Trophoblast cell (in vitro differentiated cells and primary cell): Measurements from ENCODE around the gene HRH4. TPM values are rescaled to one million over a fixed set of nuclear protein-coding genes. Genes with fewer than 3 reads are reported as not detected.

Experiments
- DNase-seq, 2 donors: peaks; one replicate each; pipeline ENCODE4 v3.0.0-alpha.2; 2016
- H2AFZ ChIP-seq: 2 replicates; pipeline ENCODE4 v1.6.1; 2013; ENCODE audit warnings: low read length, moderate library complexity, mild to moderate bottlenecking; ENCODE audit not compliant: insufficient read depth, poor library complexity
- H2AK5ac ChIP-seq: 2 replicates; pipeline ENCODE4 v1.6.1; 2013; ENCODE audit warnings: mild to moderate bottlenecking, low read length
- H2BK120ac ChIP-seq: 2 replicates; pipeline ENCODE4 v1.6.1; 2013; ENCODE audit warnings: low read length, mild to moderate bottlenecking, moderate library complexity; ENCODE audit not compliant: insufficient read depth, poor library complexity
- H2BK12ac ChIP-seq: 2 replicates; pipeline ENCODE4 v1.6.1; 2013; ENCODE audit warnings: mild to moderate bottlenecking, low read length, moderate library complexity
- H2BK5ac ChIP-seq: 2 replicates; pipeline ENCODE4 v1.6.1; 2013; ENCODE audit warnings: low read length, low read depth, moderate library complexity, mild to moderate bottlenecking; ENCODE audit not compliant: poor library complexity
- H3K14ac ChIP-seq: 2 replicates; pipeline ENCODE4 v1.6.1; 2013; ENCODE audit warnings: mild to moderate bottlenecking, low read length
- H3K18ac ChIP-seq: 2 replicates; pipeline ENCODE4 v1.6.1; 2013; ENCODE audit warnings: mild to moderate bottlenecking, low read length
- H3K23ac ChIP-seq: 2 replicates; pipeline ENCODE4 v1.6.1; 2013; ENCODE audit warnings: low read length
- H3K27ac ChIP-seq: 2 replicates; pipeline ENCODE4 v1.5.1; 2013; ENCODE audit warnings: low read depth, mild to moderate bottlenecking, inconsistent platforms, low read length, moderate library complexity
- H3K27me3 ChIP-seq: 2 replicates; pipeline ENCODE4 v1.6.1; 2013; ENCODE audit warnings: inconsistent platforms, mild to moderate bottlenecking, low read length, moderate library complexity; ENCODE audit not compliant: insufficient read depth
- H3K36me3 ChIP-seq, 2 experiments: 1 replicate in 1 of 2; 2 replicates in 1 of 2; pipeline ENCODE4 v1.6.1; 2013; ENCODE audit warnings: low read length in 2 of 2, mild to moderate bottlenecking in 2 of 2, moderate library complexity in 1 of 2; ENCODE audit not compliant: insufficient read depth in 2 of 2, control insufficient read depth in 1 of 2
- H3K4ac ChIP-seq: 2 replicates; pipeline ENCODE4 v1.6.1; 2013; ENCODE audit warnings: low read depth, mild to moderate bottlenecking, low read length, moderate library complexity
- H3K4me1 ChIP-seq, 2 experiments: 1 replicate in 1 of 2; 2 replicates in 1 of 2; pipeline ENCODE4 v1.6.1; 2013; ENCODE audit warnings: low read length in 2 of 2, mild to moderate bottlenecking in 2 of 2, moderate library complexity in 1 of 2; ENCODE audit not compliant: insufficient read depth in 2 of 2, control insufficient read depth in 1 of 2
- H3K4me2 ChIP-seq: 2 replicates; pipeline ENCODE4 v1.6.1; 2013; ENCODE audit warnings: inconsistent platforms, mild to moderate bottlenecking, low read length, moderate library complexity
- H3K4me3 ChIP-seq: 2 replicates; pipeline ENCODE4 v1.5.1; 2013; ENCODE audit warnings: mild to moderate bottlenecking, low read depth, low read length, inconsistent platforms
- H3K79me1 ChIP-seq: one replicate; pipeline ENCODE4 v1.6.1; 2013; ENCODE audit warnings: low read length
- H3K79me2 ChIP-seq: 2 replicates; pipeline ENCODE4 v1.6.1; 2013; ENCODE audit warnings: low read length, mild to moderate bottlenecking; ENCODE audit not compliant: control insufficient read depth, insufficient read depth, poor library complexity
- H3K9ac ChIP-seq: 2 replicates; pipeline ENCODE4 v1.6.1; 2013; ENCODE audit warnings: mild to moderate bottlenecking, low read length
- H3K9me3 ChIP-seq: 2 replicates; pipeline ENCODE4 v1.6.1; 2013; ENCODE audit warnings: low read depth, mild to moderate bottlenecking, control low read depth, inconsistent platforms, low read length; ENCODE audit not compliant: insufficient read depth
- H4K12ac ChIP-seq: 2 replicates; pipeline ENCODE4 v1.6.1; 2013; ENCODE audit warnings: low read depth, mild to moderate bottlenecking, low read length, moderate library complexity
- H4K8ac ChIP-seq: 2 replicates; pipeline ENCODE4 v1.6.1; 2013; ENCODE audit warnings: low read depth, mild to moderate bottlenecking, low read length, moderate library complexity
- H4K91ac ChIP-seq: one replicate; pipeline ENCODE4 v1.6.1; 2013; ENCODE audit warnings: low read depth, mild to moderate bottlenecking, low read length, moderate library complexity
- WGBS: extraction: QIAGEN DNeasy Blood & Tissue Kit; methylation state at CpG from one replicate; pipeline ENCODE4 v1.1.7; 2013; ENCODE audit warnings: missing lambda C conversion rate; ENCODE audit not compliant: insufficient read length, insufficient coverage; ENCODE audit errors: extremely low coverage; 5-methylcytosine and 5-hydroxymethylcytosine counted together
- polyA plus RNA-seq: library from polyadenylated mRNA; stranded (reverse); fragments of 200-250 nt; gene quantifications from 2 replicates; pipeline ENCODE4 v1.2.3, GENCODE V29; 2013

The HRH4 gene, protein sequence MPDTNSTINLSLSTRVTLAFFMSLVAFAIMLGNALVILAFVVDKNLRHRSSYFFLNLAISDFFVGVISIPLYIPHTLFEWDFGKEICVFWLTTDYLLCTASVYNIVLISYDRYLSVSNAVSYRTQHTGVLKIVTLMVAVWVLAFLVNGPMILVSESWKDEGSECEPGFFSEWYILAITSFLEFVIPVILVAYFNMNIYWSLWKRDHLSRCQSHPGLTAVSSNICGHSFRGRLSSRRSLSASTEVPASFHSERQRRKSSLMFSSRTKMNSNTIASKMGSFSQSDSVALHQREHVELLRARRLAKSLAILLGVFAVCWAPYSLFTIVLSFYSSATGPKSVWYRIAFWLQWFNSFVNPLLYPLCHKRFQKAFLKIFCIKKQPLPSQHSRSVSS
- 0.04 TPM in 1 of 2 replicates, not detected in the other for polyA plus RNA-seq

GRCh38 chr18:24460388-24460787, at the start of gene HRH4:
HRH4 (plus strand) TSS chr18:24460637; CDS start chr18:24460729, 92 bp downstream.
- Histone ChIP-seq H3K4me2 (no peak within 1 kb of the TSS), H4K91ac (no peak within 1 kb of the TSS), H3K4me3 (no peak within 1 kb of the TSS), H2AK5ac (no peak within 1 kb of the TSS), H3K36me3 (no peaks in the 10 kb centered on the region), H2BK120ac (no peak within 1 kb of the TSS), H2BK12ac (no peak within 1 kb of the TSS), H2AFZ (no peak within 1 kb of the TSS), H4K12ac (no peak within 1 kb of the TSS), H3K4me1 (no peaks in the 10 kb centered on the region), H3K27me3 (no peaks in the 10 kb centered on the region), H3K27ac (no peak within 1 kb of the TSS), H3K18ac (no peak within 1 kb of the TSS), H4K8ac (no peak within 1 kb of the TSS), H3K9ac (no peak within 1 kb of the TSS), H3K4ac (no peak within 1 kb of the TSS), H2BK5ac (no peak within 1 kb of the TSS), H3K9me3 (no peaks in the 10 kb centered on the region), H3K23ac (no peak within 1 kb of the TSS), H3K79me2 (no peaks in the 10 kb centered on the region), H3K14ac (no peak within 1 kb of the TSS), H3K79me1 (no peaks in the 10 kb centered on the region)
- no peak for DNase-seq
- WGBS, result no CpG with 5 or more reads among the region's 1 CpG

- Histone ChIP-seq H4K91ac (no peak overlapping the region), H3K79me2 (no peaks in the 10 kb centered on the region), H3K79me1 (no peaks in the 10 kb centered on the region), H4K8ac (no peak overlapping the region), H3K4me2 (no peak overlapping the region), H3K14ac (no peak overlapping the region), H3K27me3 (no peaks in the 10 kb centered on the region), H2BK5ac (no peak overlapping the region), H3K23ac (no peak overlapping the region), H2BK120ac (no peak overlapping the region), H3K36me3 (no peaks in the 10 kb centered on the region), H3K4me3 (no peak overlapping the region), H2AK5ac (no peak overlapping the region), H4K12ac (no peak overlapping the region), H2AFZ (no peak overlapping the region), H3K4me1 (no peaks in the 10 kb centered on the region), H2BK12ac (no peak overlapping the region), H3K27ac (no peak overlapping the region), H3K9me3 (no peaks in the 10 kb centered on the region), H3K4ac (no peak overlapping the region), H3K18ac (no peak overlapping the region), H3K9ac (no peak overlapping the region)
- peak in 1 of 2 donors; percentile 10 for DNase-seq
- no CpG with 5 or more reads among the region's 2 CpGs for WGBS
These were observed 47.3 kb upstream of the HRH4 start for GRCh38 chr18:24413148-24413547.

DNA sequence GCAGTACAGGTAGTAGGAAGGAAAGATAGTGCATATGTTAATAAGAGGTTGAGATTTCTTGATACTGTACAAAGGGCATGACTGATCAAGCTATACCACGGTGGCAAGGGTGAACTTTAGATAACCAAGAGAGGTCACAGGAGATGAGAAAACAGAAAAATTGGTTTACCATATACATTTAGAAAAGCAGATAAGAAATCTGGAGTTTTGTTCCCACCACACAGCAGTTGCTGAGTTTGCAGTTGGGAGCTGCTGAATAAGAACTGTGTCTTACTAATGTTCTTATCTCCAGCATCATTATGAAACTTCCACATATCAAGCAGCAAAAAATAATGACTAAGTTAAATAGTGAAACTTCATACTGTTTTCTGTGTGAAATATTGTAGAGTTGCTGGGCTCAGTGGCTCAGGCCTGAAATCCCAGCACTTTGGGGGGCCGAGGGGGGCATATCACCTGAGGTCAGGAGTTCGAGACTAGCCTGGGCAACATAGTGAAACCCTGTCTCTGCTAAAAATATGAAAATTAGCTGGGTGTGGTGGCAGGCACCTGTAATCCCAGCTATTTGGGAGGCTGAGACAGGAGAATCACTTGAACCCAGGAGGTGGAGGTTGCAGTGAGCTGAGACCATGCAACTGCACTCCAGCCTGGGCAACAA, 46.0 kb upstream of the HRH4 start:
- Histone ChIP-seq H3K4ac (no peak overlapping the region), H3K9me3 (no peaks in the 10 kb centered on the region), H2BK120ac (no peak overlapping the region), H3K9ac (no peak overlapping the region), H3K14ac (no peak overlapping the region), H3K18ac (no peak overlapping the region), H3K79me1 (no peaks in the 10 kb centered on the region), H3K4me1 (no peaks in the 10 kb centered on the region), H3K36me3 (no peaks in the 10 kb centered on the region), H3K23ac (no peak overlapping the region), H3K4me2 (no peak overlapping the region), H3K4me3 (no peak overlapping the region), H2BK5ac (no peak overlapping the region), H3K27ac (no peak overlapping the region), H4K12ac (no peak overlapping the region), H3K27me3 (no peaks in the 10 kb centered on the region), H4K91ac (no peak overlapping the region), H3K79me2 (no peaks in the 10 kb centered on the region), H2AFZ (no peak overlapping the region), H2BK12ac (no peak overlapping the region), H4K8ac (no peak overlapping the region), H2AK5ac (no peak overlapping the region)
- no CpG with 5 or more reads among the region's 3 CpGs for WGBS
- no peak for DNase-seq

GRCh38 chr18:24417480-24417879, 43.0 kb upstream of the HRH4 start:
- Histone ChIP-seq H2AK5ac (no peak overlapping the region), H3K9ac (no peak overlapping the region), H3K9me3 (no peaks in the 10 kb centered on the region), H2BK12ac (no peak overlapping the region), H2AFZ (no peak overlapping the region), H3K36me3 (no peaks in the 10 kb centered on the region), H3K4ac (no peak overlapping the region), H2BK5ac (no peak overlapping the region), H3K79me2 (no peaks in the 10 kb centered on the region), H3K27me3 (no peaks in the 10 kb centered on the region), H3K14ac (no peak overlapping the region), H3K4me3 (no peak overlapping the region), H3K4me1 (no peaks in the 10 kb centered on the region), H3K27ac (no peak overlapping the region), H3K18ac (no peak overlapping the region), H4K12ac (no peak overlapping the region), H4K91ac (no peak overlapping the region), H3K4me2 (no peak overlapping the region), H3K79me1 (no peaks in the 10 kb centered on the region), H2BK120ac (no peak overlapping the region), H3K23ac (no peak overlapping the region), H4K8ac (no peak overlapping the region)
- DNase-seq, result no peak
- no CpG with 5 or more reads among the region's 3 CpGs for WGBS
